Neural cell (in vitro differentiated cells): Measurements from ENCODE around the gene PRG3.

Source experiments
- CTCF ChIP-seq: fragments of 450-650 bp; IDR thresholded peaks from 2 replicates; pipeline ENCODE4 v1.5.1; 2014; ENCODE audit warnings: antibody characterized with exemption, mild to moderate bottlenecking, moderate library complexity; ENCODE audit not compliant: poor library complexity, severe bottlenecking
- EP300 ChIP-seq: fragments of 450-650 bp; conservative IDR thresholded peaks from 2 replicates; pipeline ENCODE4 v1.6.1; 2014; ENCODE audit warnings: antibody characterized with exemption, mild to moderate bottlenecking, moderate library complexity; ENCODE audit not compliant: poor library complexity, severe bottlenecking
- EZH2 ChIP-seq: fragments of 200-600, 300-800 bp; shearing (Covaris generic), sonication (generic); IDR thresholded peaks from 2 replicates; pipeline ENCODE4 v1.6.1; 2014; ENCODE audit warnings: antibody characterized with exemption, low read length, borderline replicate concordance, mild to moderate bottlenecking; ENCODE audit not compliant: insufficient read depth, poor library complexity, severe bottlenecking
- MXI1 ChIP-seq: fragments of 450-650 bp; conservative IDR thresholded peaks from 2 replicates; pipeline ENCODE4 v1.6.1; 2014; ENCODE audit warnings: antibody characterized with exemption, mild to moderate bottlenecking; ENCODE audit not compliant: poor library complexity, severe bottlenecking
- POLR2AphosphoS5 ChIP-seq: IDR thresholded peaks from 2 replicates; pipeline ENCODE4 v1.6.1; 2012
- RAD21 ChIP-seq: fragments of 450-650 bp; conservative IDR thresholded peaks from 2 replicates; pipeline ENCODE4 v1.6.1; 2014; ENCODE audit warnings: antibody characterized with exemption, mild to moderate bottlenecking, moderate library complexity
- REST ChIP-seq: IDR thresholded peaks from 2 replicates; pipeline ENCODE4 v1.6.1; 2012; ENCODE audit warnings: borderline replicate concordance
- SMC3 ChIP-seq: fragments of 450-650 bp; conservative IDR thresholded peaks from 2 replicates; pipeline ENCODE4 v1.6.1; 2014; ENCODE audit warnings: antibody characterized with exemption, mild to moderate bottlenecking, moderate library complexity; ENCODE audit not compliant: poor library complexity
- TAF1 ChIP-seq: IDR thresholded peaks from 2 replicates; pipeline ENCODE4 v1.6.1; 2012; ENCODE audit warnings: low read depth

DNA sequence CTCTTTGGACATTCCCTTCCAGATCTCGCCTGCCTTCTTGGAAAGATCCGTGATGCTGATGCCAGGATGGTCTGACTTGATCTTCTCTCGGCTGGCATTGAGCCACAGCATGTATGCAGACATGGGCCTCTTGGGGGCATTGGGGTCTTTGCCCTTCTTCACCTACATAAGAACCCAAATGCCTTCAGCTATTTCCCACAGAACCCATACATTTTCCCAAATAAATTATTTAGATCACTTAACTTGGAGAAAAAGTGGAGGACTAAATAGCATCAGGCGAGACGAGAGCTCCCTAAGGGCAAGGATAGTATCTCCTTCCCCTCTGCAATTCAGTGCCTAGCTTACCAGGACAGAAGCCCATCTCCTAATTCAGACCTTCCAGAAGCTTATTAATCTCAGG, 53.2 kb downstream of the PRG3 start:
- TF ChIP-seq EZH2 (no peak), CTCF (no peak), EP300 (no peak), TAF1 (no peak), RAD21 (no peak), SMC3 (no peak), MXI1 (no peak), REST (no peak), POLR2AphosphoS5 (no peak)
